ENCODE data around the gene RUFY3.
"Not testable (repeated sequence)": the region's sequence is repeated elsewhere in the genome, so short reads cannot be mapped to it uniquely, and the experiment has no call there.

The RUFY3 gene

GRCh38 chr4:70721747-70722146 is at the start of gene RUFY3:
TSS of gene RUFY3 (plus strand) at chr4:70721964. CDS start at chr4:70722574, 610 bp downstream.
- DNase-seq, result no peak

GRCh38 chr4:70674191-70674590 is 47.6 kb upstream of the RUFY3 start:
- no peak for DNase-seq

- no peak for DNase-seq
Measured at GRCh38 chr4:70674731-70675130, 47.0 kb upstream of the RUFY3 start.

- DNase-seq, result no peak
Measured at GRCh38 chr4:70676554-70677090, 45.1 kb upstream of the RUFY3 start.

- DNase-seq, result no peak
Measured at GRCh38 chr4:70678383-70678999, 43.3 kb upstream of the RUFY3 start.

- no peak for DNase-seq
Measured at GRCh38 chr4:70680934-70681333, 40.8 kb upstream of the RUFY3 start.

- no peak for DNase-seq
Measured at GRCh38 chr4:70681704-70682103, 40.1 kb upstream of the RUFY3 start.

- not testable (repeated sequence) for DNase-seq
Measured at GRCh38 chr4:70682142-70682541, 39.6 kb upstream of the RUFY3 start.

GRCh38 chr4:70687392-70687791 is 34.4 kb upstream of the RUFY3 start:
- no peak for DNase-seq

GRCh38 chr4:70687821-70688794 is 33.7 kb upstream of the RUFY3 start, which contains the start of gene UTP3:
TSS of gene UTP3 (plus strand) at chr4:70688532. CDS start at chr4:70688678, 146 bp downstream.
- peak; percentile 93 for DNase-seq

- DNase-seq, result no peak
Measured at GRCh38 chr4:70688795-70689231, 33.0 kb upstream of the RUFY3 start.

GRCh38 chr4:70691661-70692060 is 30.1 kb upstream of the RUFY3 start:
- DNase-seq, result no peak

GRCh38 chr4:70694633-70695032 is 27.1 kb upstream of the RUFY3 start:
- DNase-seq, result not testable (repeated sequence)

- DNase-seq, result not testable (repeated sequence)
Measured at GRCh38 chr4:70698435-70698834, 23.3 kb upstream of the RUFY3 start.

- no peak for DNase-seq
Measured at GRCh38 chr4:70700712-70701111, 21.1 kb upstream of the RUFY3 start.

GRCh38 chr4:70701271-70701670 is 20.5 kb upstream of the RUFY3 start:
- DNase-seq, result no peak

GRCh38 chr4:70702592-70702991 is 19.2 kb upstream of the RUFY3 start:
- DNase-seq, result not testable (repeated sequence)

- DNase-seq, result no peak
Measured at GRCh38 chr4:70703619-70704214, 18.0 kb upstream of the RUFY3 start.

- peak; percentile 48 for DNase-seq
Measured at GRCh38 chr4:70704215-70704930, 17.4 kb upstream of the RUFY3 start.

GRCh38 chr4:70704931-70705182 is 16.9 kb upstream of the RUFY3 start:
- peak; percentile 20 for DNase-seq

GRCh38 chr4:70705183-70706043 is 16.4 kb upstream of the RUFY3 start:
- DNase-seq, result peak; percentile 66

GRCh38 chr4:70706044-70706461 is 15.7 kb upstream of the RUFY3 start:
- no peak for DNase-seq

All from activated CD4-positive, alpha-beta T cell treated with anti-CD3 and anti-CD28 coated beads, Interleukin-2, amount 50 U/mL, for 1 hour (primary cell).